HG03565 (cell line): Measurements from ENCODE around the gene BRCA1.

Experiments used
- ATAC-seq: cut with Tn5 transposase; IDR thresholded peaks from one replicate; pipeline ENCODE4 v1.9.1; 2021; ENCODE audit warnings: mild to moderate bottlenecking, moderate library complexity; ENCODE audit not compliant: unreplicated experiment

The BRCA1 gene

GRCh38 chr17:43025766-43026537 is 99.2 kb downstream of the BRCA1 start:
- ATAC-seq, result no peak

GRCh38 chr17:43025290-43025657 is 99.9 kb downstream of the BRCA1 start:
- ATAC-seq, result no peak

- ATAC-seq, result no peak
Measured at GRCh38 chr17:43024407-43025289, 100.5 kb downstream of the BRCA1 start, which contains the start of gene RND2. Gene RND2, plus strand, starts transcription at chr17:43025231. Its CDS starts 117 bp downstream, at chr17:43025348.

DNA sequence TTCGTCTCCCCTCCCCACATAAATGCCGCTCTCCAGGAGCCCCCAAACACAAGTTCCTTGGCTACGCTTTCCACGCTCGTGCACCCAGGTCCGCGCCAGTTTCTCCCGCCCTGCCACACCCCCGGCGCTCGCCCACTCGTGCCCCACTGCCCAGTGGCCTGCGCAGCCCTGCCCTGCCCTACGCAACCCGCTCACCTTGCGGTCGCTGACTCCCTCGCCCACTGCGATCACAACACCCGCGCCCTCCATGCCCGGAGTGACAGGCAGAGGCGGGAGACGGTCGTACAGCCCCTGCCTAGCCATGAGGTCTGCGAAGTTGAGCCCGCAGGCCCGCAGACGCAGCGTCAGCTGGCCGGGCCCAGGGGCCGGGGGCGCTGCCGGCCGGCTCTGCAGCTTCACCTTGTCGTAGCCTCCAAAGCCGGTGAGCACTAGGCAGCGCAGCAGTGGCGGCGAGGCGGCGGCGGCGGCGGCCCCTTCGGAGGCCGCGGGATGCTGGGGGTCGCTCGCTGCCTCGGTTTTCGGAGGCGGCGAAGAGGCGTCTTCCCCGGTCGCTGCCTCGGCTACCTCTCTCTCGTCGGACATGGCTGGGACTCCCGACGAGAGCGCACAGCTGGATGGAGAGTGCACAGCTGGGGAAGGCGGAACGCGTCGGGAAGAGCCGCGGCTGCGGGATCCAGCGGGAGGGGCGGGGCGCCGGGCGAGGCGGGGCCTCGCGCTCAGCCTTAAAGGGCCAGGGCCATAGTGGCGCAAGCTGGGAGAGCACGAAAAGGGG is 103.2 kb downstream of the BRCA1 start, which contains the start of gene VAT1:
TSS of gene VAT1 (minus strand) at position 645 of the 772 bp plus-strand sequence. CDS start at position 582, 63 bp downstream.
- no peak for ATAC-seq

GRCh38 chr17:43020789-43021740 is 104.1 kb downstream of the BRCA1 start:
- no peak for ATAC-seq

DNA sequence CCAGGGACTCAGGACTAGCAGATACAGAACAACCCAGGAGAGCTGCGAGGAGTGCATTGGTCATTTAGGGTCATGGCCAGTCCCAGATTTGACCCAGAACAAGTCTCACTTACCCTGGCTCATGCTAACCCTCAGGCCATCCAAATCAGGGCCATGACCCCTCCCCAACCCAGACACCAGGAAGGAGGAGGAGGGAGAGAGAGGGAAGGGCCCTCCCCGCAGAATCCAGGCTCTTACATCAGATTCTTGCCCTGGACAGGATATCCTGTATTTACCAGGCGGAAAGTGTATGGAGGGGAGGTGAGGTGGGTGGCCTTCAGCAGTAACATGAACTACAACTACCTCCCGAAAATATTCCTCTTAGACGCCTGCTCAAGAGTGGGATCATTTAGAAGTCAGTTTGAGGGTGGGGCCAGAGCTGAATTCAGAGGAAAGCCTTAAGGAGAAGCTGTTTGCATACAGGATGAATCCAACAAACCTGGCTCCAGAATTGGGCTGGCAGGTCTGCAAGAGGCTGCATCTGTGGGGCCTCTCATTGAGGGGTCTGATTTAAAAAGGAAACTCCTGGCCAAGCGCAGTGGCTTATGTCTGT is 105.0 kb downstream of the BRCA1 start:
- ATAC-seq, result no peak

- ATAC-seq, result no peak
Measured at GRCh38 chr17:43019418-43019817, 105.7 kb downstream of the BRCA1 start.

DNA sequence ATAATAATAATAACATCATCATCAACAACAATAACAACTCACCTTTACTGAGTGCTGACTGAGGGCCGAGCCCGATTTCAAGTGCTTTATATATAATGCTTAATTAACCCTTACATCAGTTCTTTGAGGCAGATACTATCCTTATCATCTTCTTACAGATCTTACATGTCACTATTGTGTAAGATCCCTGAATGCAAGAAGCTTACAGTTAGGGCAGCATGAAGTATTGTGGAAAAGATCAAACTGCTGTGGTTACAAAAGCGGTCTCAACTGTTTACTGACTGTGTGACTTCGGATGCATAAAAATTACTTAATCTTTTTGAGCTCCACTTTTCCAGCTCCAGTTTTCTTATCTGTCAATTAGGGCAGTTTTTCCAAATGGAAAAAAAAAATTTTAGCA is 106.2 kb downstream of the BRCA1 start:
- ATAC-seq, result no peak

- ATAC-seq, result no peak
Measured at GRCh38 chr17:43018008-43018853, 106.9 kb downstream of the BRCA1 start.

- ATAC-seq, result no peak
Measured at GRCh38 chr17:43016216-43016615, 108.9 kb downstream of the BRCA1 start.

- no peak for ATAC-seq
Measured at GRCh38 chr17:43015579-43015978, 109.6 kb downstream of the BRCA1 start.

DNA sequence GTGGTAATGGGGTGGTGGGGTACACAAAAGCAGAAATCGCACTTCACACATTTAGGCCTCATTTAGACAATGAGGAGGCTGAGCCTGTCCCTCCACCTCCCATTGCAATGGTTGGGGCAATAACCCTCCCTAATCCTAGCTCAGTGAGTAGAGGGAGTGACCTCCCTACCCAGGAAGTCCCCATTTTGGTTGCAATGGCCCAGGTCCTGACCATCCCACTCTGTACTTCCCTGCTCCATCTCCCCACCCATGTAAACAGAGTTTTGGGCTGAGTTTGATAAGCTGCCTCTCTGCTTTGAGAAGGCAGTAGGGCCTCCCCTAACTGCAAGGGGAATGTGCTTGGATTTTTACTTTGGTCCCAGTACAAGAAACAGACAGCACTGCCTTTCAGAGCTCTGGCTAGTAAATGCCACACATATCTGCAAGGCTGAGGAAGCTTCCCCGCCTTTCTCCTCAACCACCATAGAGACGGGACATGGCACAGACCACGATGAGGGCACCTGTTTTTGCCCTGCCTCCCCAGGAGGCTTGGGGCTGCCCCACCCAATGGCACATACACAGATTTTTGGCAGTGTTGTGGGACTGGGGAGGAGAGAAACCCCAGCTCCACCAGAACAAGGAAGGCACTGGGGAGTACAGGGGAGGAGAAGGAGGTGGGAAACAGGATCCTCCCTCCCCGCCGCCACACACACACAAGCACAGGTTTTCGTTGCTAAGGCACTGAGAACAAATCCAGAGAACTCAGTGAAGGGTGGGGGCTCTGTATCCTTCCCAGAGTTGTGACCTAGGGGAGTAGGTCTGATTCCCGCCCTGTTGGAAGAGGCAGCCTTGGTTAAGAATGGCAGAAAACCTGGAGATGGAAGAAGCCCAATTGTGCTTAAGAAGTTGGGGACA is 110.3 kb downstream of the BRCA1 start:
- no peak for ATAC-seq

DNA sequence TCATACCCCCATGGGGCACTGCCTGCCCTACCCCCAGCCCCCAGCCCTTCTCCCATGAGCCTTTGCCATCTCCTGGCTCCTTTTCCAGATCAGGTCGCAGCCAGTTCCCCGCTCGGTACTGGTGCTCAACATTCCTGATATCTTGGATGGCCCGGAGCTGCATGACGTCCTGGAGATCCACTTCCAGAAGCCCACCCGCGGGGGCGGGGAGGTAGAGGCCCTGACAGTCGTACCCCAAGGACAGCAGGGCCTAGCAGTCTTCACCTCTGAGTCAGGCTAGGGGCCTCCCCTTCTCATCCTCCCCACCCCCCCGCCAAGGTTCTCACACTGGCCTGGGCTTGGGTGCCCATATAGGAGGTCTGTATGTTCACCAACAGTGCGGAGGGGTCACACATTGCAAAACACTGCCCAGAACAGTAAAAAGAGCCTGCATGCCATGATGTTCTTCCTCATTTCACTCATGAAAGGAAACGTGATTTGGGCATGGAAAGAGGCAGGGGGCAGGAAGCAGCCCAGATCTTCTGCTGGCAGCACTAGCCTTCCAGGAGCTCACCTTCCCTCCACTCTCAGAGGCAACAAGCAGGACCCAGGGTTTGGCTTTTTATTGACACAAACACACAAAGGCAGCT is 111.0 kb downstream of the BRCA1 start:
- ATAC-seq, result no peak

GRCh38 chr17:43013296-43013695 is 111.9 kb downstream of the BRCA1 start:
- no peak for ATAC-seq

- ATAC-seq, result no peak
Measured at GRCh38 chr17:43011728-43012472, 113.3 kb downstream of the BRCA1 start.

- ATAC-seq, result no peak
Measured at GRCh38 chr17:43010667-43011308, 114.4 kb downstream of the BRCA1 start.
